Measurements from ENCODE around the gene RIMS4. TPM values are rescaled to one million over a fixed set of nuclear protein-coding genes. Genes with fewer than 3 reads are reported as not detected.

Gene RIMS4
- total RNA-seq, 1 donor from 2014 or later = 5.3 TPM

GRCh38 chr20:44742304-44743079 lies 67.9 kb downstream of the RIMS4 start:
- Mint-ChIP-seq H3K36me3 (no peaks in the 10 kb centered on the region), H3K27me3 (ENCODE audit: insufficient read depth, low read depth) (peaks cover 28% of the 10 kb centered on the region), H3K4me1 (peaks cover 19% of the 10 kb centered on the region), H3K27ac (no peak overlapping the region), H3K4me3 (no peak overlapping the region), H3K9me3 (peaks cover 4% of the 10 kb centered on the region)
- Histone ChIP-seq H3K9me3 (ENCODE audit: low read depth) (no peaks in the 10 kb centered on the region), H3K4me2 (no peak overlapping the region), H3K4me3 (no peak overlapping the region), H3K79me2 (ENCODE audit: low read depth) (no peaks in the 10 kb centered on the region), H3K27ac (no peak overlapping the region), H3K9ac (no peak overlapping the region), H2AFZ (replicated peaks) (no peak overlapping the region), H3K27me3 (peaks cover 64% of the 10 kb centered on the region), H3K4me1 (peaks cover 5% of the 10 kb centered on the region), H3K36me3 (no peaks in the 10 kb centered on the region), H3F3A (ENCODE audit: low read depth) (peaks cover 24% of the 10 kb centered on the region), H4K20me1 (ENCODE audit: low read depth) (no peaks in the 10 kb centered on the region)
- no peak for DNase-seq (ENCODE audit: low spot score)
- no peak for TF ChIP-seq EZH2phosphoT487 (IDR thresholded peaks at IDR 0.05)
- TF ChIP-seq, protein P1, sequence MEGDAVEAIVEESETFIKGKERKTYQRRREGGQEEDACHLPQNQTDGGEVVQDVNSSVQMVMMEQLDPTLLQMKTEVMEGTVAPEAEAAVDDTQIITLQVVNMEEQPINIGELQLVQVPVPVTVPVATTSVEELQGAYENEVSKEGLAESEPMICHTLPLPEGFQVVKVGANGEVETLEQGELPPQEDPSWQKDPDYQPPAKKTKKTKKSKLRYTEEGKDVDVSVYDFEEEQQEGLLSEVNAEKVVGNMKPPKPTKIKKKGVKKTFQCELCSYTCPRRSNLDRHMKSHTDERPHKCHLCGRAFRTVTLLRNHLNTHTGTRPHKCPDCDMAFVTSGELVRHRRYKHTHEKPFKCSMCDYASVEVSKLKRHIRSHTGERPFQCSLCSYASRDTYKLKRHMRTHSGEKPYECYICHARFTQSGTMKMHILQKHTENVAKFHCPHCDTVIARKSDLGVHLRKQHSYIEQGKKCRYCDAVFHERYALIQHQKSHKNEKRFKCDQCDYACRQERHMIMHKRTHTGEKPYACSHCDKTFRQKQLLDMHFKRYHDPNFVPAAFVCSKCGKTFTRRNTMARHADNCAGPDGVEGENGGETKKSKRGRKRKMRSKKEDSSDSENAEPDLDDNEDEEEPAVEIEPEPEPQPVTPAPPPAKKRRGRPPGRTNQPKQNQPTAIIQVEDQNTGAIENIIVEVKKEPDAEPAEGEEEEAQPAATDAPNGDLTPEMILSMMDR (IDR thresholded peaks at IDR 0.05) = no peak
- no peak for TF ChIP-seq EZH2 (IDR thresholded peaks at IDR 0.05)

DNA sequence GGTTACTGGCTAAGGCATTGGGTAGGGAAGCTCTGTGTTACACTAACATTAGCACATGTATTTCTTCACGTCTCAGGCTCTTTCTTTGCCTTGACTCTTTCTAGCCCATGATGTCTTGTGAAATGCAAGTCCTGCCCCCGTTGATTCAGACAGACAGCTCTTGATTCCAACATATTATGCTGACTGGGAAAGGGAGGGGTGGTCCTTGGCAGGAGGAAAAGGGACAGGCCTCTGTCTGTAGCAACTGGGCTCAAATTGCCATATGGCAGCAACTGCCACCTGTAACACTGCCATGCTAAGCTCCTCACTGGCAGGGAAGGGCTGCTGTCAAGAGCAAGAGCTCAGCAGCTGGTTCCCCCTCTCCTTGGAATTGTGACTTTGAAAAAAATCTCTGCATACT lies 70.4 kb downstream of the RIMS4 start:
- Mint-ChIP-seq H3K27me3 (ENCODE audit: insufficient read depth, low read depth) (peaks cover 20% of the 10 kb centered on the region), H3K9me3 (peaks cover 4% of the 10 kb centered on the region), H3K4me1 (peaks cover 16% of the 10 kb centered on the region), H3K4me3 (no peak overlapping the region), H3K27ac (no peak overlapping the region), H3K36me3 (no peaks in the 10 kb centered on the region)
- no peak overlapping the region for H3K4me2 ChIP-seq
- peaks cover 39% of the 10 kb centered on the region for H3K27me3 ChIP-seq
- H3K36me3 ChIP-seq = no peaks in the 10 kb centered on the region
- peaks cover 6% of the 10 kb centered on the region for H3F3A ChIP-seq (ENCODE audit: low read depth)
- H3K4me1 ChIP-seq = no peaks in the 10 kb centered on the region
- H3K9me3 ChIP-seq (ENCODE audit: low read depth) = no peaks in the 10 kb centered on the region
- no peak overlapping the region for H2AFZ ChIP-seq (replicated peaks)
- no peak for DNase-seq (ENCODE audit: low spot score)
- no peak overlapping the region for H3K27ac ChIP-seq
- H4K20me1 ChIP-seq (ENCODE audit: low read depth) = no peaks in the 10 kb centered on the region
- no peak overlapping the region for H3K4me3 ChIP-seq
- H3K9ac ChIP-seq = no peak overlapping the region
- TF ChIP-seq EZH2 (IDR thresholded peaks at IDR 0.05) (no peak), EZH2phosphoT487 (IDR thresholded peaks at IDR 0.05) (no peak)
- TF ChIP-seq, protein P1 (IDR thresholded peaks at IDR 0.05) = no peak
- H3K79me2 ChIP-seq (ENCODE audit: low read depth) = no peaks in the 10 kb centered on the region

- no peaks in the 10 kb centered on the region for H3K4me1 ChIP-seq
- Mint-ChIP-seq H3K9me3 (peaks cover 4% of the 10 kb centered on the region), H3K4me3 (no peak overlapping the region), H3K36me3 (no peaks in the 10 kb centered on the region), H3K4me1 (peaks cover 15% of the 10 kb centered on the region), H3K27ac (no peak overlapping the region), H3K27me3 (ENCODE audit: insufficient read depth, low read depth) (peaks cover 16% of the 10 kb centered on the region)
- H3K79me2 ChIP-seq (ENCODE audit: low read depth) = no peaks in the 10 kb centered on the region
- no peak overlapping the region for H3K9ac ChIP-seq
- TF ChIP-seq EZH2phosphoT487 (IDR thresholded peaks at IDR 0.05) (no peak), EZH2 (IDR thresholded peaks at IDR 0.05) (no peak)
- TF ChIP-seq, protein P1 (IDR thresholded peaks at IDR 0.05) = no peak
- H3K4me2 ChIP-seq = no peak overlapping the region
- peak; percentile 80 for DNase-seq (ENCODE audit: low spot score)
- H3K36me3 ChIP-seq = no peaks in the 10 kb centered on the region
- H4K20me1 ChIP-seq (ENCODE audit: low read depth) = no peaks in the 10 kb centered on the region
- H3K9me3 ChIP-seq (ENCODE audit: low read depth) = no peaks in the 10 kb centered on the region
- H3K27me3 ChIP-seq = peaks cover 29% of the 10 kb centered on the region
- no peak overlapping the region for H3K4me3 ChIP-seq
- H3K27ac ChIP-seq = no peak overlapping the region
- no peaks in the 10 kb centered on the region for H3F3A ChIP-seq (ENCODE audit: low read depth)
- no peak overlapping the region for H2AFZ ChIP-seq (replicated peaks)
These were observed 71.4 kb downstream of the RIMS4 start for GRCh38 chr20:44738813-44739477.

All from neural progenitor cell (in vitro differentiated cells).